Myocyte (in vitro differentiated cells): ENCODE results near the gene OR4F6. TPM values are rescaled to one million over a fixed set of nuclear protein-coding genes. Genes with fewer than 3 reads are reported as not detected.
A peak's percentile ranks its signal among the peaks of the same experiment; 100 is the strongest.

ENCODE experiments used
- DNase-seq: peaks from one replicate; pipeline ENCODE4 v3.0.0-alpha.2; 2012; ENCODE audit warnings: low read depth
- total RNA-seq: library from RNA; depleted of rRNA; stranded (reverse); fragments of >200 nt; gene quantifications from 2 replicates; pipeline ENCODE4 v1.2.3, GENCODE V29; 2014

The OR4F6 gene
- total RNA-seq, 1 donor from 2014 or later: not detected

GRCh38 chr15:101804375-101804774 is 1.1 kb downstream of the OR4F6 start:
- DNase-seq: no peak

GRCh38 chr15:101804941-101805340 is 1.6 kb downstream of the OR4F6 start:
- no peak for DNase-seq

- DNase-seq: no peak
These were observed 2.5 kb downstream of the OR4F6 start for GRCh38 chr15:101805605-101806345.

GRCh38 chr15:101807345-101807945 is 4.1 kb downstream of the OR4F6 start:
- peak; percentile 3 for DNase-seq

- peak; percentile 49 for DNase-seq
These were observed 4.9 kb downstream of the OR4F6 start for GRCh38 chr15:101808201-101808600.

- DNase-seq: no peak
These were observed 7.1 kb downstream of the OR4F6 start for GRCh38 chr15:101810456-101810855.

GRCh38 chr15:101810876-101811275 is 7.6 kb downstream of the OR4F6 start:
- DNase-seq: peak; percentile 13

- DNase-seq: no peak
These were observed 8.6 kb downstream of the OR4F6 start, which contains the start of gene OR4F15 for GRCh38 chr15:101811902-101812301. TSS of gene OR4F15 (plus strand) at chr15:101812202. CDS start at chr15:101818187, 5,985 bp downstream.

- peak; percentile 32 for DNase-seq
These were observed 10.7 kb downstream of the OR4F6 start for GRCh38 chr15:101813803-101814534.

- DNase-seq: no peak
These were observed 17.5 kb downstream of the OR4F6 start for GRCh38 chr15:101820781-101821180.

- no peak for DNase-seq
These were observed 23.9 kb downstream of the OR4F6 start for GRCh38 chr15:101827257-101827656.

- DNase-seq: no peak
These were observed 25.5 kb downstream of the OR4F6 start for GRCh38 chr15:101828774-101829173.

GRCh38 chr15:101841656-101842055 is 38.3 kb downstream of the OR4F6 start:
- no peak for DNase-seq

GRCh38 chr15:101844916-101845315 is 41.6 kb downstream of the OR4F6 start:
- no peak for DNase-seq

GRCh38 chr15:101852356-101852755 is 49.0 kb downstream of the OR4F6 start:
- no peak for DNase-seq

Other genes with a start within 250 kb of the OR4F6 start
- gene TM2D3, start 151.1 kb upstream of the OR4F6 start, total RNA-seq: 39.4 and 51.5 TPM in 2 replicates
- gene TARS3, start 79.0 kb upstream of the OR4F6 start, total RNA-seq: 26.2 and 48.0 TPM in 2 replicates
- not detected in 2 replicates for gene OR4F15, start 8.7 kb downstream of the OR4F6 start, total RNA-seq